Stimulated activated naive CD4-positive, alpha-beta T cell (primary cell): ENCODE results near the gene CDCA7.
"Not testable (repeated sequence)": the region's sequence is repeated elsewhere in the genome, so short reads cannot be mapped to it uniquely, and the experiment has no call there.

Source experiments
- DNase-seq, 6 experiments: peaks; one replicate each; lab custom pipeline; 2025; lab: John Stamatoyannopoulos, UW

CDCA7 gene

DNA sequence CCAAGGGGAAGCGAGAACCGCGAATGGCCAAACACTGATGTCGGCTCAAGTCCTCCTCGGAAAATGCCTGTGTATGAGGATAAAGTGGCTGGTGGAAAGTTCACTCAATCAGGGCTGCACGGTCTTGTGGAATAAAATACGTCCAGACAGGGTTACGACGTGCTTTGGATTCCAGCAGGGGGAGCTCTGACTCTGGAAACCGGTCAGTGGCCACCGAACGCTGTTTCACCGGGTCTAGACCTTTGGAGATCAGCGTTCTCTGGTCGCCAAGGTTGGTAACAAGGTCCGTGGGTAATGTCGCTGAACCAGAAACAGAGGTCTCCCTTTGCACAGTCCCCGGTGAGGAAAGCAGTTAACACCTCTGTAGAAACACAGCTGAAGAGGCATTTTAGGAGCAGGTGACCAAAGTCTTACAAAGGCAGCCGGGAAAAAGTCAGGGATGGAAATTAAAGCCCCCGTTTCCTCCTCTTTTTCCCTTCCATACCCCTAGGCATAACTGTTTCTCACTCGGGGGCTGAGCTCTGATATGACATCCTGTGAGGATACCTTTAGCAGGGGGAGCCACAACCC, 47.8 kb downstream of the CDCA7 start:
- peak; percentile 33 to 77 (median 52) for DNase-seq

DNA sequence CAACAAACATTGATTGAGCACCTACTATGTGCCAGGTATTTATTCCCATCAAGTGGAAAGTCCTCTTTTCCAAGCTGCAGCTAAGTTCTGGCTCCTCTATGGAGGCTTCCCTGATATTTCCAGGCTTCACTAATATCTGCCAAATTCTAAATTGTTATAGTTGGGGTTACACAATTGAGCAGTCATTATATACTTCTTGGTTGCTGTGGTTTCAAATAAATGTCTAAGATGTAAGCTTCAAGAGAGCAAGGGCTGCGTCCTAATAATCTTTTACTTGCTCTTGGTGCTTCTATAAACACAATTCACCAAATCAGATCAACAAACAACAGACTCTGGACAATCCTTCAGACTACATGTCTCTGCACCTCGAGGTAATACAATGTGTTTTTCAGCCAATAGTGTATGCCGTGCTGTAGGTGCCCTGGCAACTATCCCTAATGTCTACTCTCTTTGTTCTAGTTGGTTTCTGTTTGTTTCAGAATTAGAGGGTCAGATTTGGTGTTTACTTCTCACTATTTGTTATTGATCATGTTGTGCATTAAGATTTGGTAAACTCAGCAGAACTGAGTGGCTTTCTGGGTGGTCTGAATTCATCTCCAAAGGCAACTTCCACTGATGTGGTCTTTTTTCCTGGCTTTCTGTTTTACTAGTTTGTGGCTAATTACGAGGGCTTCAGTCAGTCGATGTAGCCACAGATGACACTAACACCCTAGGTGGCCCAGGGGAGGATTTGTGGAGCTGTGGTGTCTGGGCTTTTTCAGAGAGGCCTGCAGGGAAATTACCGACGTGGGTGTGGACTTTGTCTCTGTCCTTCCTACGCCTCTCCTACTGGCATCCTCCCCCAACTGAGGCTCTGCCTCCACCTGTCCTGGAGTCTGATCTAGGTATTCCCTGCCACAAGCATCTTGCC, 50.4 kb downstream of the CDCA7 start:
- DNase-seq = no peak

DNA sequence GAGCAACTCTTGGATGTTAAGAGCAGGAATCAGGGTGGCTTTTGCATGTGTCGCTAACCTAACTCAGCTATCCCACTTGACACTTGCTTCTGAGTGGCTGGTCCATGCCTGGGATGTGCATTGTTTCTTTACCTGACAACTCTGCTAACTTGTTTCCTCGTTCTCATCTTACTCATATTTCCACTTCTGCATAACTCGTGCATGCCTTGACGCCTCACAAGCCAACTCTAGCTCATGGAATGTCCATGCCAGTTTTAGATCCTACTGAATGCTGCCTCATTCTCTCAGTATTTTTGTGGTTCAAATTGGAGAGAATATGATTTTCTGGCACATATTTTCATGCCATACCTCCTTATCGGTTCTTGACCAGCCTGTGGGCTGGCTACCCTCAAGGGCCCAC, 52.5 kb downstream of the CDCA7 start:
- DNase-seq = no peak

DNA sequence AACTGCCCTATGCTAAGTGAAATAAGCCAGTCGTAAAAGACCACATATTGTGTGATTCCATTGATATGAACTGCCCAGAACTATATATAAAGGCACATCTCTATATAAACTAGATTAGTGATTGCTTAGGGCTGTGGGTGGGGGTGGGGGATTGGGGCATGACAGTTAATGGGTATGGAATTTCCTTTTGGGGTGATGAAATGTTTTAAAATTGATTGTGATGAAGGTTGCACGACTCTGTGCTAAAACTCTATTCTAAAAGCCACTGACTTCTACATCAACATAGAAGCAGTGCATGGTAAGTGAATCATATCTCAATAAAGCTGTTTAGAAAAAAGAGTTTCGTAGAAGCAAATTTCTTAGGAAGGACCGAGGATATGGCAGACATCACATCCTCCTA, 53.0 kb downstream of the CDCA7 start:
- no peak for DNase-seq

DNA sequence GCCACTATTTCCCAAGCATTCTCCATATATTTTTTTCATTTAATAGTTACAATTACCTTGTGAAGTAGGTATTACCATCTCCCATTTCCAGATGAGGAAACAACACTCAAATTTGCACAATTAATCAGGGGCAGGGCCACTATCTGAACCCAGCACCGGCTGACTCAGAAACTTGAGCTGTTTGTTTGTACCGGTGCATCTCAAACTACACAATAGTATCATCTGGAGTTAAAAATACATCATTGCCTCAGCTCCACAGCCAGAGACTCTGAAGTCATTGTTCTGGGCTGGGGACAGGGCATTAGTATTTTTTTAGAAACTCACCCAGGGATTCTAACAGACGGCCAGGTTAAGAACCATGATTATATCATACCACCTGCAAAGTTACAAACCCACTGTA, 55.9 kb downstream of the CDCA7 start:
- no peak for DNase-seq

DNA sequence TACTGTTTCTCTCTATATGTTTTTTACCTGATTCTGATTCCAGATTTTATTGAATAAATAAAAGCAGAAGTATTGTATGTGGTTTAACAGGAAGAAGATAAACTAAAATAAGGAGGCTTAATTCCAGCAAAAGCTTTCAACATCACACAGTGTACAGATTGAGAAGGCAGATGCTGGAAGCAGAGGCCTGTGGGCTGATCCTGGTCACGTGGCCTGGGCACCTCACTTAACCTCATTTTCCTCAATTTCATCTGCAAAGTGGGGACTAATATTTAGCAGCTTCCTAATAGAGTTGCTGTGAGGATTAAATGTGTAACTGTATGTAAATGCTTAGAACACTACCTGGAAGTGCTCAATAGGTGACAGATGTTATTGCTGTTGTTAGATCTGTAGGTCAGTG, 58.0 kb downstream of the CDCA7 start:
- no peak for DNase-seq

DNA sequence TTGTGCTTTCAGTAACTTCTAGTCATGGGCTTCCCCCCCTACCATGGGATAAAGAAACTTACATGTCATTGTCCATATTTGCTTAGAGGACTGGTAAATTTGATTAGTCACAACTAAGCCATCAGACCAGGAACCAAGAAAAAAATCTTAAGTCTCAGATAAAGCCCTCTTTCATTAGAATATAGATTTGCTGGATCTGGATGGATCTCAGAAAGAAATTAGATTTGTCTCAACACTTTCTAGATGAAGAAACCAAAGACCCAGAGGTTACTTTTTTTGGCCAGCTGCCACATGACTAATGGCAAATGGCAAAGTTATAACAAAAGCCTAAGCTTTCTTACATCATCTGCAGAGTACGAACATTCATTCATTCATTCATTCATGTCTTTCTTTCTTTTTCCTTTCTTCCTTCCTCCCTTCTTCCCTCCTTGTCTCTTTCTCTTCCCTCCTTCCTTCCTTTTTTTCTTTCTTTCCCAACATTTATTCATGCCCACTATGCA, 60.2 kb downstream of the CDCA7 start:
- DNase-seq = no peak

DNA sequence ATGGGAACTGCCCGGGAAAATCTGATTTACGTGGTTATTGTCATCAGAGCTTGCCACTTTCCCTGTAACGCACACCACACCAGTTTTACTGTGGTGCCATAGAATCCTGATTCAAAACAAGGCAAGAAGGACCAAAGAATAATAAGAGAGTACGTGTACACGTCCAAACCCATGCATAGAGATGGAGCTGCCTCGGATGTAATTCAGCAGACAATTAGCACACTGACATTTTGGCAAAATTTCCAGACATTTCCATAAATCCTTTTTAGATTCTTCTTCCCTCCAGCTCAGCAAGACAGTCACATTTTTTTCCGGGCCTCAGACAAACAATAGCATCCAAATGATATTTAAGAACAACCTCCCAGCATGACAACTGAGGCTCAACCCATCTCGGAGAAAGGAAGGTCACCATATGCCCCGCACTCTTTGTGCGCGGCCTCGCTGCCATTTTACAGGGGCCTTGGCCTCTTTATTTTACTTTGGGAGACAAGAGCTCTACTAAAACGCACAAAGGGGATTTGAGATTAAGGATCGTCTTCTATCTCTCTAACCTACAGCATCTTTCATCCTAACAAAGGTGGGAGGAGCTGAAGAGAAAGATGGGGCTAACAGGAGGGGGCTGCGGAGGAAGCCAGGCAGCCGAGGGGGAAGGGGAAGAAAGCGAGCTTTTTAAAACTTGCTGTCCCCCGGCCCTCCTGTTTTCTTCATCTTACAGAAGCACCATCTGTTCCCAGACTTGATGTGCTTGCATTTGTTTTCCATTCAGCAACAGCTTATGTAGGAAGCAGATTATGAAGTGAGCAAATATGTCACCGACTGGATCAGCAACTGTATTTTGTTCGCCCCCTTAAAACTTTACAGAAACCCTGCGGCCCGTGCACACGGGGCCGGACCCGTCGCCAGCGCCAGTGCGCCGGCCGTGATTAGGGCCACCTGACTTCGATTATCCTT, 61.0 kb downstream of the CDCA7 start:
- no peak for DNase-seq

DNA sequence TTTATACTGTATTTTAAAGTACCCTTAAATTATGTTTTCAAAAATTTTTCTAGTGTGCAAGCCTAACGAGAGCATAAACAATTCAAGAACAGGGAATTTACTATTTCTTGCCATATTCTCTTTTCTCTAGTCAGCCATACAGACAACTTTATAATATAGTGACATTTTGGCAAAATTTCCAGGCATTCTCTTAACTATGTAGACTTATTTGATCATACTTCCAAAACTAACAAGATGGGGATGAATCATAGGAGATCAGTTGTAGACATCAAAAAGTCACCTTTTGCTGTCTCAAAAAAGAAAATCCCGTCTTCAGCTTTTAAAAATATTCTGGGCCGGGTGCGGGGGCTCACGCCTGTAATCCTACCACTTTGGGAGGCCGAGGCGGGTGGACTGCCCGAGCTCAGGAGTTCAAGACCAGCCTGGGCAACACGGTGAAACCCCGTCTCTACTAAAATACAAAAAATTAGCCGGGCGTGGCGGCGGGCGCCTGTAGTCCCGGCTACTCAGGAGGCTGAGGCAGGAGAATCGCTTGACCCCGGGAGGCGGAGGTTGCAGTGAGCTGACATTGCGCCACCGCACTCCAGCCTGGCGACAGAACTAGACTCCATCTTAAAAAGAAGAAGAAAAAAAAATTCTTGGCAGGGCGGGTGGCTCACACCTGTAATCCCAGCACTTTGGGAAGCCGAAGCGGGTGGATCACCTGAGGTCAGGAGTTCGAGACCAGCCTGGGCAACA, 61.9 kb downstream of the CDCA7 start:
- not testable (repeated sequence) for DNase-seq

DNA sequence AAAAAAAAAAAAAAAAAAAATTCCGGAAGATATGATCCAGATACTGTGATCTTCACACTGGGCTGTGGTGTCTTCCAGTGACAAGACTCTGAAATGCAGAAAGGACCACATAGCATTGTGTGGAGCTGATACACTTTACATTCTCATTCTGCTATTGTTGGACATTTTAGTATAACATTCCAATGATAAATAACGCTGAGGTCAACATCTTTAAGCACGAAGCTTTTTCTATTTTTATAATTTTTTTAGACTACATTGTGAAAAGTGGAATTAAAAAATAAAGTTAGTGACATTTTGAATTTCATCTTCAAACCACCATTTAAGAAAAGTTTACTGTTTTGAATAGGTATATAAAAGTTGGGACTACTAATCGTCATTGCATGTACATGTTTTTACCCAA, 62.7 kb downstream of the CDCA7 start:
- no peak for DNase-seq

DNA sequence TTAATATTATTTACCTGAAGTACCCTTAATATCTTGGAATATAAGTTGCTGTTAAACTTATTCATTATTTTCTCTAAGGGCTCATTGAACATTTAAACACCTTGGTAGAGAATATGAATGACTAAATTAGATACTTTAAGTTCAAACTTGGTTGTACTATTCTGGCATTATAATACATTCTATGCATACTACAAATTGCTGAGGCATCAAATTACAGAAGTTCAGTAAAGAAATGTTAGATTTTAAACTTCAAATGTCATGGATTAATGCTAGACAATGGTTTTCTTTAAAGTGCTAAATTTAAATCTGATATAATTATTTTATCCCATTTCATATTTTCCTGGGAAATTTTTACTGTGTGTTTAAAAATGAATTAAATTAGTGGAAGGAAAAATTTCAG, 63.1 kb downstream of the CDCA7 start:
- no peak for DNase-seq
